Natural killer cell (primary cell): Measurements from ENCODE around the gene ZBTB43. TPM values are rescaled to one million over a fixed set of nuclear protein-coding genes. Genes with fewer than 3 reads are reported as not detected.

Experiments
- ATAC-seq, 3 donors: fragments of 150-1000 bp in 2 of 3; fragments of 200-7000 bp in 1 of 3; cut with Tn5 transposase; 1 replicate in 1 of 3; 2 replicates in 2 of 3; pipeline ENCODE4 v1.10.0; 2021; ENCODE audit warnings: mild to moderate bottlenecking in 2 of 3, moderate library complexity in 2 of 3
- DNase-seq, 2 donors: peaks; one replicate each; pipeline versions ENCODE4 v3.0.0 to v3.0.0-alpha.2; 2013 to 2021; ENCODE audit warnings: mixed read lengths in 1 of 2
- H3K27ac ChIP-seq: one replicate; pipeline ENCODE4 v1.5.1; 2013; ENCODE audit warnings: mild to moderate bottlenecking, low read length
- H3K27me3 ChIP-seq: one replicate; pipeline ENCODE4 v1.6.1; 2013; ENCODE audit warnings: low read length; ENCODE audit not compliant: control insufficient read depth, insufficient read depth
- H3K36me3 ChIP-seq: one replicate; pipeline ENCODE4 v1.6.1; 2013; ENCODE audit warnings: low read length; ENCODE audit not compliant: control insufficient read depth, insufficient read depth
- H3K4me1 ChIP-seq: one replicate; pipeline ENCODE4 v1.6.1; 2013; ENCODE audit warnings: low read length; ENCODE audit not compliant: control insufficient read depth, insufficient read depth
- H3K4me3 ChIP-seq: one replicate; pipeline ENCODE4 v1.5.1; 2013; ENCODE audit warnings: low read length
- H3K9me3 ChIP-seq: one replicate; pipeline ENCODE4 v1.6.1; 2013; ENCODE audit warnings: low read length; ENCODE audit not compliant: control insufficient read depth, insufficient read depth
- H3K27ac Mint-ChIP-seq, 2 donors: one replicate each; pipeline ENCODE4 v1.8.0; 2022; ENCODE audit warnings: mild to moderate bottlenecking in 2 of 2, mixed read lengths in 2 of 2, moderate library complexity in 1 of 2
- H3K27me3 Mint-ChIP-seq, 2 donors: one replicate each; pipeline ENCODE4 v1.8.0; 2022; ENCODE audit warnings: low read depth in 2 of 2, mixed read lengths in 2 of 2
- H3K36me3 Mint-ChIP-seq: one replicate; pipeline ENCODE4 v1.8.0; 2022; ENCODE audit warnings: mixed read lengths
- H3K4me1 Mint-ChIP-seq, 2 donors: one replicate each; pipeline ENCODE4 v1.8.0; 2022; ENCODE audit warnings: mixed read lengths in 2 of 2
- H3K4me3 Mint-ChIP-seq: one replicate; pipeline ENCODE4 v1.8.0; 2022; ENCODE audit warnings: mild to moderate bottlenecking, moderate library complexity, mixed read lengths
- H3K9me3 Mint-ChIP-seq, 2 donors: one replicate each; pipeline ENCODE4 v1.8.0; 2022; ENCODE audit warnings: mixed read lengths in 2 of 2
- CTCF ChIP-seq: fragments of 200-600 bp; IDR thresholded peaks from one replicate; pipeline ENCODE4 v1.8.0; 2022; ENCODE audit warnings: antibody characterized with exemption
- WGBS: methylation state at CpG from one replicate; pipeline ENCODE4 v1.1.7; 2013; ENCODE audit warnings: missing lambda C conversion rate; ENCODE audit not compliant: insufficient coverage; 5-methylcytosine and 5-hydroxymethylcytosine counted together
- intact Hi-C: fragments of 100-400 bp; cut with micrococcal nuclease; formaldehyde crosslinking; loops from one replicate; pipeline ENCODE4 v1.14.2; 2022
- total RNA-seq, 4 donors: library from RNA; stranded (reverse); fragments of 120-200 nt in 1 of 4; gene quantifications; one replicate each; pipeline versions ENCODE4 v1.2.3 to v1.2.4, GENCODE V29; 2013 to 2022

Gene ZBTB43
- total RNA-seq, 3 donors from 2014 or later (not counting 1 experiment from before 2014, with no cell fraction given) = 42.1 to 61.0 (median 57.2) TPM

GRCh38 chr9:126833020-126833419 lies 28.2 kb downstream of the ZBTB43 start:
- no peak for ATAC-seq
- H3K27me3 Mint-ChIP-seq = no peaks in the 10 kb centered on the region
- intact Hi-C loops = no loop called here
- H3K27ac Mint-ChIP-seq = peak overlapping the region in 1 of 2 donors; percentile 5
- TF ChIP-seq CTCF = no peak
- no peak overlapping the region for H3K27ac ChIP-seq
- WGBS = 98% methylated on average over 24 of the region's 24 CpGs
- no peaks in the 10 kb centered on the region for H3K4me1 ChIP-seq
- peaks cover 40 to 44% of the 10 kb centered on the region in 2 donors for H3K4me1 Mint-ChIP-seq
- H3K36me3 Mint-ChIP-seq = peaks cover 26% of the 10 kb centered on the region
- no peaks in the 10 kb centered on the region for H3K9me3 Mint-ChIP-seq
- no peak for DNase-seq
- peaks cover 33% of the 10 kb centered on the region for H3K36me3 ChIP-seq
- H3K27me3 ChIP-seq = no peaks in the 10 kb centered on the region
- no peak overlapping the region for H3K4me3 ChIP-seq
- no peaks in the 10 kb centered on the region for H3K9me3 ChIP-seq
- no peak overlapping the region for H3K4me3 Mint-ChIP-seq

GRCh38 chr9:126833710-126834345 lies 29.0 kb downstream of the ZBTB43 start:
- Mint-ChIP-seq H3K4me3 (no peak overlapping the region), H3K4me1 (peaks cover 44% of the 10 kb centered on the region in 2 donors), H3K9me3 (no peaks in the 10 kb centered on the region), H3K27ac (peak overlapping the region; percentile 53 to 54), H3K27me3 (no peaks in the 10 kb centered on the region), H3K36me3 (peaks cover 26% of the 10 kb centered on the region)
- Histone ChIP-seq H3K4me3 (no peak overlapping the region), H3K36me3 (peaks cover 33% of the 10 kb centered on the region), H3K4me1 (no peaks in the 10 kb centered on the region), H3K27ac (no peak overlapping the region), H3K27me3 (no peaks in the 10 kb centered on the region), H3K9me3 (no peaks in the 10 kb centered on the region)
- TF ChIP-seq CTCF = no peak
- 90% methylated on average over 8 of the region's 8 CpGs for WGBS
- no peak for ATAC-seq
- intact Hi-C loops = no loop called here
- DNase-seq = no peak

- intact Hi-C loops = no loop called here
- TF ChIP-seq CTCF = no peak
- H3K27me3 ChIP-seq = no peaks in the 10 kb centered on the region
- no peak overlapping the region for H3K27ac ChIP-seq
- DNase-seq = no peak
- H3K27me3 Mint-ChIP-seq = no peaks in the 10 kb centered on the region
- H3K4me1 ChIP-seq = no peaks in the 10 kb centered on the region
- peak in 1 of 3 donors; percentile 61 for ATAC-seq
- WGBS = 46% methylated on average over 2 of the region's 2 CpGs
- H3K4me1 Mint-ChIP-seq = peaks cover 37 to 43% of the 10 kb centered on the region in 2 donors
- no peaks in the 10 kb centered on the region for H3K9me3 Mint-ChIP-seq
- H3K36me3 ChIP-seq = peaks cover 33% of the 10 kb centered on the region
- H3K4me3 ChIP-seq = no peak overlapping the region
- H3K9me3 ChIP-seq = no peaks in the 10 kb centered on the region
- peaks cover 26% of the 10 kb centered on the region for H3K36me3 Mint-ChIP-seq
- H3K27ac Mint-ChIP-seq = peak overlapping the region; percentile 53 to 54
- no peak overlapping the region for H3K4me3 Mint-ChIP-seq
Observed at GRCh38 chr9:126834672-126835071, 29.8 kb downstream of the ZBTB43 start.

DNA sequence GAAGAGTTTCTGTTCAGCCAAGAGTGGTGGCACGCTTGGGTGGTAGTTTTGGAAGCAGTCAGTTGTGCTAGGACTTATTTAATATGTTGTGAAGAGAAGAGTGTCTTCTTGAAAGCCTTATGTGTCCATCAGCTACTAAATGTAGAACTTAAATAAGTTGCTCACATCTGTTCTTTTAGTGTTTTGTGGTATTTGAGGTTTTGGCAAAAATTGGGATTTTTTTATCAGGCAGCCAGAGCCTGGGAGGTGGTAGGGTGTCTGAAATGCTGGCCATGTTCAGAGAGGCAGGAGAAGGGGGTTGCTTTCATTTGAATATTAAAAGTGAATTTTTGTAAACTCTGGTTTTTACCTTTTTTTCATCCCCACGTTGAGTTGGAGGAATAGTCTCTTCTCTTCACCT lies 31.4 kb downstream of the ZBTB43 start:
- ATAC-seq = no peak
- TF ChIP-seq CTCF = no peak

More for the DNA sequence above, 31.4 kb downstream of the ZBTB43 start:
- H3K27ac ChIP-seq = no peak overlapping the region
- peaks cover 30% of the 10 kb centered on the region for H3K36me3 ChIP-seq
- WGBS = 88% methylated on average over 1 of the region's 2 CpGs
- intact Hi-C loops = no loop called here
- H3K9me3 ChIP-seq = no peaks in the 10 kb centered on the region
- DNase-seq = no peak
- no peaks in the 10 kb centered on the region for H3K27me3 ChIP-seq
- no peak overlapping the region for H3K4me3 ChIP-seq
- Mint-ChIP-seq H3K27ac (peak overlapping the region in 1 of 2 donors; percentile 29), H3K9me3 (no peaks in the 10 kb centered on the region), H3K36me3 (peaks cover 26% of the 10 kb centered on the region), H3K4me1 (peaks cover 31 to 43% of the 10 kb centered on the region in 2 donors), H3K27me3 (no peaks in the 10 kb centered on the region), H3K4me3 (no peak overlapping the region)
- H3K4me1 ChIP-seq = no peaks in the 10 kb centered on the region
